K562 (cell line): ENCODE data around the gene PPARD. TPM values are rescaled to one million over a fixed set of nuclear protein-coding genes. Genes with fewer than 3 reads are reported as not detected.
A peak's percentile ranks its signal among the peaks of the same experiment; 100 is the strongest.

Experiments used
- ATAC-seq: fragments of 200-7000 bp; cut with Tn5 transposase; 3 replicates; pipeline ENCODE4 v1.9.1; 2020; ENCODE audit warnings: moderate library complexity
- BruUV-seq: library from RNA; stranded (reverse); fragments of 400-500 nt; replicated peaks from 2 replicates; lab custom pipeline; 2021; lab: Mats Ljungman, UMichigan
- CTCF ChIA-PET: fragments of 300-600 bp; formaldehyde crosslinking; extraction: SDS; loops from one replicate; lab custom pipeline; 2021; ENCODE audit warnings: low intra/inter-chr PET ratio; lab: Yijun Ruan, JAX
- POLR2A ChIA-PET: fragments of 300-600, 350-650 bp; sonication (Branson Sonifier 250); formaldehyde crosslinking; extraction: SDS; loops from one replicate; lab custom pipeline; 2021; ENCODE audit warnings: antibody characterized with exemption, inconsistent platforms; lab: Yijun Ruan, JAX
- DNase-seq, 4 experiments: peaks; one replicate each; pipeline versions ENCODE4 v3.0.0 to v3.0.0-alpha.2; 2011 to 2018; ENCODE audit warnings: low spot score in 3 of 4, mixed read lengths in 3 of 4; ENCODE audit errors: extremely low read depth in 1 of 4
- FAIRE-seq: peaks from 2 replicates; lab custom pipeline; 2011; peaks lifted over from hg19 to GRCh38; lab: Jason Lieb, UNC
- H2AFZ ChIP-seq: 2 replicates; pipeline ENCODE4 v1.6.0; 2011; ENCODE audit warnings: low read depth, low read length, control low read depth, inconsistent platforms
- H3K27ac ChIP-seq: fragments of 200-600 bp; 3 replicates; pipeline ENCODE4 v1.8.0; 2011; ENCODE audit warnings: low read depth, mild to moderate bottlenecking, control low read depth, inconsistent platforms, low read length, moderate library complexity, mixed read lengths; ENCODE audit errors: extremely low read depth
- H3K27me3 ChIP-seq, 2 experiments: fragments of 300-600 bp in 1 of 2; 2 replicates in 1 of 2; 3 replicates in 1 of 2; pipeline versions ENCODE4 v1.6.0 to v1.8.0; 2011; ENCODE audit warnings: inconsistent platforms in 2 of 2, low read length in 2 of 2, mild to moderate bottlenecking in 1 of 2, mixed read lengths in 1 of 2, moderate library complexity in 1 of 2; ENCODE audit not compliant: control insufficient read depth in 2 of 2, insufficient read depth in 2 of 2
- H3K36me3 ChIP-seq: fragments of 300-600 bp; 3 replicates; pipeline ENCODE4 v1.8.0; 2011; ENCODE audit warnings: mild to moderate bottlenecking, low read length, inconsistent platforms; ENCODE audit not compliant: control insufficient read depth, insufficient read depth
- H3K4me1 ChIP-seq, 2 experiments: fragments of 200-600 bp in 1 of 2; replicated peaks in 1 of 2; 2 replicates in 1 of 2; 3 replicates in 1 of 2; pipeline versions ENCODE4 v1.5.1 to v1.8.0; 2011; ENCODE audit warnings: inconsistent platforms in 2 of 2, low read length in 2 of 2, mild to moderate bottlenecking in 1 of 2, mixed read lengths in 1 of 2, moderate library complexity in 1 of 2; ENCODE audit not compliant: control insufficient read depth in 2 of 2, insufficient read depth in 2 of 2
- H3K4me2 ChIP-seq: 2 replicates; pipeline ENCODE4 v1.6.1; 2011; ENCODE audit warnings: low read length, control low read depth, inconsistent platforms, mixed read lengths; ENCODE audit not compliant: insufficient read depth
- H3K4me3 ChIP-seq: fragments of 200-600 bp; sonication (generic), shearing (Covaris generic); 2 replicates; pipeline ENCODE4 v1.5.1; 2016; ENCODE audit warnings: control low read depth, inconsistent platforms
- H3K79me2 ChIP-seq: fragments of 200-600 bp; 3 replicates; pipeline ENCODE4 v1.8.0; 2011; ENCODE audit warnings: low read length, inconsistent platforms; ENCODE audit not compliant: control insufficient read depth, insufficient read depth
- H3K9ac ChIP-seq, 2 experiments: 2 replicates each; pipeline versions ENCODE4 v1.6.0 to v1.6.1; 2011; ENCODE audit warnings: low read depth in 2 of 2, low read length in 2 of 2, control low read depth in 1 of 2, inconsistent platforms in 1 of 2, mild to moderate bottlenecking in 1 of 2, mixed read lengths in 1 of 2; ENCODE audit not compliant: insufficient read depth in 1 of 2
- H3K9me1 ChIP-seq: one replicate; pipeline ENCODE4 v1.6.0; 2011; ENCODE audit warnings: inconsistent platforms, mild to moderate bottlenecking, low read length, moderate library complexity; ENCODE audit not compliant: control insufficient read depth, insufficient read depth
- H3K9me3 ChIP-seq: replicated peaks from 2 replicates; pipeline ENCODE4 v1.5.1; 2011; ENCODE audit warnings: low read depth, low read length, inconsistent platforms; ENCODE audit not compliant: control insufficient read depth, insufficient read depth
- H4K20me1 ChIP-seq: replicated peaks from 2 replicates; pipeline ENCODE4 v1.6.1; 2011; ENCODE audit warnings: low read length, inconsistent platforms, mixed read lengths; ENCODE audit not compliant: control insufficient read depth, insufficient read depth
- C11orf30 ChIP-seq: fragments of 450-650 bp; IDR thresholded peaks from 2 replicates; pipeline ENCODE4 v1.6.1; 2016; ENCODE audit warnings: low read depth, mild to moderate bottlenecking
- CBX5 ChIP-seq: IDR thresholded peaks from 2 replicates; pipeline ENCODE4 v1.6.1; 2014; ENCODE audit warnings: low read depth, borderline replicate concordance
- FOXA3 ChIP-seq, 2 experiments: fragments of 450-650 bp in 1 of 2; sonication (generic) in 1 of 2; formaldehyde crosslinking; IDR thresholded peaks in 1 of 2; conservative IDR thresholded peaks in 1 of 2; 2 replicates each; pipeline versions ENCODE4 v1.4.0 to v1.8.0; 2020 to 2022; ENCODE audit warnings: mild to moderate bottlenecking in 2 of 2, missing genetic modification reagents in 1 of 2
- FUS ChIP-seq: fragments of 200-400 bp; formaldehyde crosslinking; optimal IDR thresholded peaks from 2 replicates; pipeline ENCODE3; 2017; ENCODE audit warnings: low read depth, low read length
- HDAC6 ChIP-seq: IDR thresholded peaks from 2 replicates; pipeline ENCODE4 v1.6.1; 2012; ENCODE audit warnings: low read depth, mild to moderate bottlenecking, control low read depth, inconsistent platforms, low read length, moderate library complexity
- L3MBTL2 ChIP-seq: fragments of 450-650 bp; IDR thresholded peaks from 2 replicates; pipeline ENCODE4 v1.6.1; 2016; ENCODE audit warnings: mild to moderate bottlenecking, moderate library complexity
- NCOA1 ChIP-seq: fragments of 450-650 bp; IDR thresholded peaks from 2 replicates; pipeline ENCODE4 v1.6.1; 2016; ENCODE audit warnings: low read depth
- NR4A1 ChIP-seq, 2 experiments: fragments of 250-450 bp in 1 of 2; fragments of 450-650 bp in 1 of 2; sonication (Bioruptor Pico) in 1 of 2; IDR thresholded peaks; 2 replicates each; pipeline versions ENCODE4 v1.4.0 to v1.6.1; 2016 to 2020; ENCODE audit warnings: mild to moderate bottlenecking in 2 of 2, missing compliant biosample characterization in 1 of 2, missing genetic modification characterization in 1 of 2, moderate library complexity in 1 of 2
- PPARD ChIP-seq: fragments of 250-450 bp; sonication (Bioruptor Pico); IDR thresholded peaks from 2 replicates; pipeline ENCODE4 v1.8.0; 2022; ENCODE audit warnings: inconsistent platforms, mild to moderate bottlenecking, moderate library complexity
- RBFOX2 ChIP-seq: fragments of 200-400 bp; formaldehyde crosslinking; IDR thresholded peaks from 2 replicates; pipeline ENCODE4 v1.6.1; 2017; ENCODE audit warnings: low read depth, mild to moderate bottlenecking, low read length, moderate library complexity
- SLC30A9 ChIP-seq: fragments of 250-450 bp; sonication (Bioruptor Pico); IDR thresholded peaks from 2 replicates; pipeline ENCODE4 v1.8.0; 2022; ENCODE audit warnings: mild to moderate bottlenecking, moderate library complexity
- SMARCA4 ChIP-seq: fragments of 450-650 bp; IDR thresholded peaks from 2 replicates; pipeline ENCODE4 v1.6.1; 2016
- SMARCA5 ChIP-seq: fragments of 450-650 bp; IDR thresholded peaks from 2 replicates; pipeline ENCODE4 v1.6.1; 2016
- SRSF9 ChIP-seq: fragments of 200-400 bp; formaldehyde crosslinking; IDR thresholded peaks from 2 replicates; pipeline ENCODE4 v1.6.1; 2017; ENCODE audit warnings: low read depth, low read length, borderline replicate concordance
- STAT5B ChIP-seq: fragments of 250-450 bp; sonication (Bioruptor Pico); IDR thresholded peaks from 2 replicates; pipeline ENCODE4 v1.8.0; 2021; ENCODE audit warnings: mild to moderate bottlenecking, inconsistent platforms
- ZKSCAN8 ChIP-seq: fragments of 200-800 bp; sonication (Bioruptor generic); IDR thresholded peaks from 2 replicates; pipeline ENCODE4 v1.6.1; 2016; ENCODE audit warnings: missing genetic modification characterization, missing compliant biosample characterization
- ZNF121 ChIP-seq: sonication (generic); formaldehyde crosslinking; conservative IDR thresholded peaks from 2 replicates; pipeline ENCODE4 v1.8.0; 2022; ENCODE audit warnings: missing genetic modification reagents
- ZNF217 ChIP-seq: sonication (generic); formaldehyde crosslinking; IDR thresholded peaks from 2 replicates; pipeline ENCODE4 v1.8.0; 2022; ENCODE audit warnings: mild to moderate bottlenecking, missing genetic modification reagents
- ZNF354B ChIP-seq: fragments of 250-450 bp; sonication (Bioruptor Pico); IDR thresholded peaks from 2 replicates; pipeline ENCODE4 v1.4.0; 2020
- ZNF76 ChIP-seq: fragments of 250-450 bp; sonication (Bioruptor Pico); IDR thresholded peaks from 2 replicates; pipeline ENCODE4 v1.4.0; 2020; ENCODE audit warnings: mild to moderate bottlenecking, moderate library complexity, borderline replicate concordance
- ZNF77 ChIP-seq: fragments of 250-450 bp; sonication (Bioruptor Pico); IDR thresholded peaks from 2 replicates; pipeline ENCODE4 v1.5.0; 2020
- WGBS: fragments of 100-300 bp; shearing (Covaris generic); methylation state at CpG from one replicate; pipeline ENCODE4 v1.1.6; 2016; ENCODE audit warnings: low coverage, mixed read lengths; ENCODE audit not compliant: insufficient coverage; ENCODE audit errors: missing lambda C conversion rate; 5-methylcytosine and 5-hydroxymethylcytosine counted together
- in situ Hi-C: fragments of 300-500 bp; cut with MboI; formaldehyde crosslinking; loops from 4 replicates; pipeline ENCODE4 v1.15.0; 2018; ENCODE audit warnings: inconsistent platforms, mixed read lengths
- intact Hi-C: fragments of 100-400 bp; cut with micrococcal nuclease; formaldehyde crosslinking; loops from 2 replicates; pipeline ENCODE4 v1.14.2; 2022
- polyA plus RNA-seq, 8 experiments: library from polyadenylated mRNA; depleted of rRNA in 4 of 8; stranded (reverse) in 5 of 8; unstranded in 3 of 8; fragments of >200 nt; fragmentation: Nextera tagmentation in 2 of 8; fragmentation: Illumina TruSeq in 1 of 8; extraction: Ambion mirVana in 2 of 8; extraction: Trizol in 1 of 8; gene quantifications; 2 replicates each; pipeline versions ENCODE4 v1.2.1 to v1.2.3, GENCODE V29; 2011 to 2014; ENCODE audit warnings: inconsistent platforms in 1 of 8, missing spikeins in 1 of 8
- total RNA-seq, 7 experiments: library from RNA; depleted of rRNA in 6 of 7; stranded (reverse); fragments of >200 nt in 6 of 7; fragmentation: Illumina TruSeq in 2 of 7; extraction: Trizol in 2 of 7; gene quantifications; 2 replicates each; pipeline versions ENCODE4 v1.2.1 to v1.2.3, GENCODE V29; 2011 to 2021; ENCODE audit warnings: low replicate concordance in 1 of 7
- TF ChIP-seq, protein P1 (sequence below): sonication (generic); formaldehyde crosslinking; IDR thresholded peaks from 2 replicates; pipeline ENCODE4 v1.9.0; 2022; ENCODE audit warnings: mild to moderate bottlenecking, missing genetic modification reagents
- TF ChIP-seq, protein P2 (sequence below): sonication (generic); formaldehyde crosslinking; IDR thresholded peaks from 2 replicates; pipeline ENCODE4 v1.9.0; 2022; ENCODE audit warnings: mild to moderate bottlenecking, missing genetic modification reagents
- TF ChIP-seq, protein P3 (sequence below): fragments of 450-650 bp; formaldehyde crosslinking; IDR thresholded peaks from 2 replicates; pipeline ENCODE4 v1.4.0; 2020; ENCODE audit warnings: mild to moderate bottlenecking

Gene PPARD
- total and polyA plus RNA-seq, 9 of the 15 experiments (the other 6 are each of a cell fraction or from before 2014, with no cell fraction given): 0.14 to 13.2 (median 3.8) TPM

DNA sequence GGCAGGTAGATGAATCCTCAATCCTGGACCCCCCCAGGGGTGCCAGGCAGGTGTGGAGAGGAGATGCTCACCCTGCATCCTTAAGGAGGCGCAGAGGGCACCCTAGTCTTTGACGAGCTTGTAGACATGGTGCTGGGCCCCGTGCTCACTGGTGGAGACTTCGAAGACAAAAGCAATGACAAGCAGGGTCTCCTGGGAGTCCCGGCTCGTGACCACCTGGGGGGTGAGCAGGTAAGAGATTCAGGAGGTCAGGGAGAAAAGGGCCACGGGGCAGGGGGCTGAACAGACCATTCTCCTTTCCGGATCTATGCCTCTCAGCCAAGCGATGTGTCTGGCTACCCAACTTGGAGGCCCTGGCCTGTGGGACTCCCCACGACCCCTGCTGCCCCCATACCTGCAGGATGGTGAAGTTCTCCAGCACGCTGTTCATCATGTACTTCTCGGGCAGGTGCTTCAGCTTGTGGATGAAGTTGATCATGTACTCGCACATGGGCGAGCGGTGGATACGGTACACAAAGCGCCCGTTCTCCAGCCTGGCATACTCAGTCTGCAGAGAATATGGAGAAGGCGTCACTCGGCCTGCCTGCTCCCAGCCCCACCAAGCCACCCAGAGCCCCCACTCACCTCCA lies 132.7 kb downstream of the PPARD start:
- BruUV-seq: no TSS peak
- 88% methylated on average over 18 of the region's 20 CpGs for WGBS
- Histone ChIP-seq H3K9ac (peak overlapping the region in 1 of 2 experiments; percentile 11; a peak in 1 of 4 replicates), H3K27ac (no peak overlapping the region), H2AFZ (no peak overlapping the region), H3K79me2 (peaks cover 24% of the 10 kb centered on the region), H3K36me3 (peaks cover 39% of the 10 kb centered on the region), H3K9me3 (no peaks in the 10 kb centered on the region), H3K4me2 (no peak overlapping the region), H3K9me1 (no peaks in the 10 kb centered on the region), H3K4me1 (peaks cover 19 to 31% of the 10 kb centered on the region in 2 experiments; a peak in 4 of 5 replicates), H3K27me3 (no peaks in the 10 kb centered on the region), H4K20me1 (peaks cover 25% of the 10 kb centered on the region), H3K4me3 (no peak overlapping the region)
- CTCF ChIA-PET: no interaction called here
- DNase-seq (no peak), ATAC-seq (no peak), FAIRE-seq (no peak)
- POLR2A ChIA-PET: interaction anchor here (0.7 to 7.6 kb wide), 7 partner anchors 8 to 47 kb away, joined by 3 to 167 read pairs (median 3); partner anchors contain the start of gene TEAD3
- in situ Hi-C loops: no loop called here
- intact Hi-C loops: no loop called here
- TF ChIP-seq FOXA3 (CRISPR knock-in tag; conservative IDR thresholded peaks at IDR 0.05 in 1 of 2, IDR thresholded peaks at IDR 0.05 in 1 of 2) (peak in 1 of 2 experiments; percentile 23; a peak in 1 of 4 replicates), L3MBTL2 (no peak), SMARCA4 (no peak), ZNF354B (no peak), ZKSCAN8 (CRISPR knock-in tag) (no peak), STAT5B (CRISPR knock-in tag) (no peak), SLC30A9 (CRISPR knock-in tag) (no peak), CBX5 (no peak), PPARD (CRISPR knock-in tag) (no peak), ZNF121 (no peak), SMARCA5 (no peak), C11orf30 (no peak), RBFOX2 (peak; percentile 4), SRSF9 (no peak), HDAC6 (no peak), NCOA1 (no peak), ZNF76 (CRISPR knock-in tag) (no peak), ZNF77 (CRISPR knock-in tag) (no peak), FUS (no peak), ZNF217 (no peak), NR4A1 (CRISPR knock-in tag; IDR thresholded peaks at IDR 0.05) (no peak), NR4A1 (tag; IDR thresholded peaks at IDR 0.05) (no peak)
- TF ChIP-seq, protein P1, sequence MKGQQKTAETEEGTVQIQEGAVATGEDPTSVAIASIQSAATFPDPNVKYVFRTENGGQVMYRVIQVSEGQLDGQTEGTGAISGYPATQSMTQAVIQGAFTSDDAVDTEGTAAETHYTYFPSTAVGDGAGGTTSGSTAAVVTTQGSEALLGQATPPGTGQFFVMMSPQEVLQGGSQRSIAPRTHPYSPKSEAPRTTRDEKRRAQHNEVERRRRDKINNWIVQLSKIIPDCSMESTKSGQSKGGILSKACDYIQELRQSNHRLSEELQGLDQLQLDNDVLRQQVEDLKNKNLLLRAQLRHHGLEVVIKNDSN (CRISPR knock-in tag): 0 out of 2 replicates have a peak, but pooled peaks have one; percentile 8
- TF ChIP-seq, protein P2, sequence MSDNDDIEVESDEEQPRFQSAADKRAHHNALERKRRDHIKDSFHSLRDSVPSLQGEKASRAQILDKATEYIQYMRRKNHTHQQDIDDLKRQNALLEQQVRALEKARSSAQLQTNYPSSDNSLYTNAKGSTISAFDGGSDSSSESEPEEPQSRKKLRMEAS (CRISPR knock-in tag): 0 out of 2 replicates have a peak, but pooled peaks have one; percentile 13
- TF ChIP-seq, protein P3, sequence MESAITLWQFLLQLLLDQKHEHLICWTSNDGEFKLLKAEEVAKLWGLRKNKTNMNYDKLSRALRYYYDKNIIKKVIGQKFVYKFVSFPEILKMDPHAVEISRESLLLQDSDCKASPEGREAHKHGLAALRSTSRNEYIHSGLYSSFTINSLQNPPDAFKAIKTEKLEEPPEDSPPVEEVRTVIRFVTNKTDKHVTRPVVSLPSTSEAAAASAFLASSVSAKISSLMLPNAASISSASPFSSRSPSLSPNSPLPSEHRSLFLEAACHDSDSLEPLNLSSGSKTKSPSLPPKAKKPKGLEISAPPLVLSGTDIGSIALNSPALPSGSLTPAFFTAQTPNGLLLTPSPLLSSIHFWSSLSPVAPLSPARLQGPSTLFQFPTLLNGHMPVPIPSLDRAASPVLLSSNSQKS (CRISPR knock-in tag): no peak
